SU-DHL-6 (cell line): Measurements from ENCODE around the gene ADRA2A.

Experiments
- H2AFZ ChIP-seq: fragments of 200-600 bp; sonication (generic); 2 replicates; pipeline ENCODE4 v1.6.1; 2014; ENCODE audit warnings: low read depth, mild to moderate bottlenecking, moderate library complexity, mixed read lengths, antibody characterized with exemption, low read length; ENCODE audit not compliant: severe bottlenecking
- H3F3A ChIP-seq: fragments of 200-600 bp; shearing (Covaris generic); 2 replicates; pipeline ENCODE4 v1.6.0; 2016; ENCODE audit warnings: antibody characterized with exemption, mild to moderate bottlenecking; ENCODE audit not compliant: insufficient read depth
- H3K27ac ChIP-seq: fragments of 200-600 bp; sonication (generic); 2 replicates; pipeline ENCODE4 v1.5.1; 2016; ENCODE audit warnings: low read depth, mild to moderate bottlenecking, low read length, moderate library complexity, mixed read lengths
- H3K27me3 ChIP-seq: fragments of 200-600 bp; sonication (generic), shearing (Covaris generic); 2 replicates; pipeline ENCODE4 v1.6.0; 2014; ENCODE audit warnings: mild to moderate bottlenecking, low read length
- H3K36me3 ChIP-seq: fragments of 200-600 bp; sonication (generic); 2 replicates; pipeline ENCODE4 v1.6.1; 2014; ENCODE audit warnings: mild to moderate bottlenecking, low read length, mixed read lengths
- H3K4me2 ChIP-seq: fragments of 300-600, 200-600 bp; shearing (Covaris generic), sonication (generic); 2 replicates; pipeline ENCODE4 v1.6.0; 2014; ENCODE audit warnings: low read length, low read depth, mild to moderate bottlenecking; ENCODE audit not compliant: poor library complexity, severe bottlenecking
- H3K4me3 ChIP-seq: fragments of 200-600 bp; sonication (generic); 2 replicates; pipeline ENCODE4 v1.5.1; 2014; ENCODE audit warnings: antibody characterized with exemption, low read length, mild to moderate bottlenecking, mixed read lengths; ENCODE audit not compliant: insufficient read depth, poor library complexity, severe bottlenecking
- H3K79me2 ChIP-seq: fragments of 200-600 bp; sonication (generic); 2 replicates; pipeline ENCODE4 v1.6.1; 2014; ENCODE audit warnings: mild to moderate bottlenecking, low read length, moderate library complexity; ENCODE audit not compliant: insufficient read depth
- H3K9ac ChIP-seq: fragments of 200-600 bp; sonication (generic); 2 replicates; pipeline ENCODE4 v1.7.0; 2014; ENCODE audit warnings: mild to moderate bottlenecking, low read length
- H3K9me2 ChIP-seq: fragments of 200-600 bp; sonication (generic); replicated peaks from 2 replicates; pipeline ENCODE4 v1.6.1; 2014; ENCODE audit warnings: low read length; ENCODE audit not compliant: insufficient read depth
- H3K9me3 ChIP-seq: fragments of 200-600 bp; sonication (generic); 2 replicates; pipeline ENCODE4 v1.6.1; 2014; ENCODE audit warnings: low read length, mixed read lengths; ENCODE audit not compliant: insufficient read depth
- H4K20me1 ChIP-seq: fragments of 200-600 bp; sonication (generic); 2 replicates; pipeline ENCODE4 v1.6.1; 2014; ENCODE audit warnings: low read depth, mild to moderate bottlenecking, antibody characterized with exemption, low read length, moderate library complexity, mixed read lengths
- EZH2phosphoT487 ChIP-seq: fragments of 200-600 bp; sonication (generic), shearing (Covaris generic); conservative IDR thresholded peaks from 2 replicates; pipeline ENCODE4 v1.6.1; 2018; ENCODE audit warnings: mild to moderate bottlenecking, antibody characterized with exemption, low read length, moderate library complexity, mixed read lengths
- TF ChIP-seq, protein P1 (sequence below): fragments of 200-600 bp; sonication (generic); IDR thresholded peaks from one replicate; pipeline ENCODE4 v1.5.1; 2017; ENCODE audit warnings: antibody characterized with exemption, mild to moderate bottlenecking, low read length, moderate library complexity; ENCODE audit not compliant: insufficient read depth, poor library complexity, severe bottlenecking

Gene ADRA2A

DNA sequence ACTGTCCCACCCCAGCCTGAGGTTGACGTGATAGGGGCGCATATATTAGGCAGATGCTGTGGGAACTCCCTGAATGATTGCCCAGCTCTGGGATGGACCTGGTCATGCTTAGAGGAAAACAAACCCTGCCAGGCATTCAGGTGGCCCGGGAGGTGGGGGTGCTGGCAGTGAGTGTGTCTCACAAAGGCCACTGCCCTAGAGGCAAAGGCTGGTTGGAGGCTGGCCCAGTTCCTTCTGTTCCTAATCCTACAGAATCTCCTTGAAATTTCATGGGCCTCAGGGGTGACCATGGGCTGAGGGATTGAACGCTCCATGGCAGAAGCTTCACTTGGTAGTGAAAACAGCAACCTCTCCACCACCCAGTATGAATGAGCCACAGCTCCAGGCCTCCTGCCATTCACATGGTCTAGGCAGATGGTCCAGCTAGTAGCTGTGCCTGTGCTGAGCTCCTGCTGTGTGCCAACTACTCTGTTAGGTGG lies 25.6 kb downstream of the ADRA2A start:
- H3K27ac ChIP-seq, result no peak overlapping the region
- no peak overlapping the region for H2AFZ ChIP-seq
- no peak overlapping the region for H3K9ac ChIP-seq
- no peaks in the 10 kb centered on the region for H4K20me1 ChIP-seq
- no peaks in the 10 kb centered on the region for H3F3A ChIP-seq
- no peaks in the 10 kb centered on the region for H3K36me3 ChIP-seq
- no peaks in the 10 kb centered on the region; the same call in 1 of the 2 replicates for H3K9me2 ChIP-seq
- H3K79me2 ChIP-seq, result no peaks in the 10 kb centered on the region
- no peak overlapping the region for H3K4me3 ChIP-seq
- H3K27me3 ChIP-seq, result peaks cover 4% of the 10 kb centered on the region; the same call in 1 of the 2 replicates
- H3K9me3 ChIP-seq, result no peaks in the 10 kb centered on the region
- H3K4me2 ChIP-seq, result no peak overlapping the region
- TF ChIP-seq, protein P1, sequence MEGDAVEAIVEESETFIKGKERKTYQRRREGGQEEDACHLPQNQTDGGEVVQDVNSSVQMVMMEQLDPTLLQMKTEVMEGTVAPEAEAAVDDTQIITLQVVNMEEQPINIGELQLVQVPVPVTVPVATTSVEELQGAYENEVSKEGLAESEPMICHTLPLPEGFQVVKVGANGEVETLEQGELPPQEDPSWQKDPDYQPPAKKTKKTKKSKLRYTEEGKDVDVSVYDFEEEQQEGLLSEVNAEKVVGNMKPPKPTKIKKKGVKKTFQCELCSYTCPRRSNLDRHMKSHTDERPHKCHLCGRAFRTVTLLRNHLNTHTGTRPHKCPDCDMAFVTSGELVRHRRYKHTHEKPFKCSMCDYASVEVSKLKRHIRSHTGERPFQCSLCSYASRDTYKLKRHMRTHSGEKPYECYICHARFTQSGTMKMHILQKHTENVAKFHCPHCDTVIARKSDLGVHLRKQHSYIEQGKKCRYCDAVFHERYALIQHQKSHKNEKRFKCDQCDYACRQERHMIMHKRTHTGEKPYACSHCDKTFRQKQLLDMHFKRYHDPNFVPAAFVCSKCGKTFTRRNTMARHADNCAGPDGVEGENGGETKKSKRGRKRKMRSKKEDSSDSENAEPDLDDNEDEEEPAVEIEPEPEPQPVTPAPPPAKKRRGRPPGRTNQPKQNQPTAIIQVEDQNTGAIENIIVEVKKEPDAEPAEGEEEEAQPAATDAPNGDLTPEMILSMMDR, result no peak
- no peak for TF ChIP-seq EZH2phosphoT487

GRCh38 chr10:111103196-111103840 lies 26.5 kb downstream of the ADRA2A start:
- H3K9me2 ChIP-seq, result no peaks in the 10 kb centered on the region; the same call in 1 of the 2 replicates
- H3K36me3 ChIP-seq, result no peaks in the 10 kb centered on the region
- no peak overlapping the region for H3K9ac ChIP-seq
- no peaks in the 10 kb centered on the region for H4K20me1 ChIP-seq
- no peaks in the 10 kb centered on the region for H3K79me2 ChIP-seq
- peaks cover 6% of the 10 kb centered on the region; the same call in 1 of the 2 replicates for H3K27me3 ChIP-seq
- no peak overlapping the region for H2AFZ ChIP-seq
- H3K4me3 ChIP-seq, result no peak overlapping the region
- no peaks in the 10 kb centered on the region for H3F3A ChIP-seq
- no peak for TF ChIP-seq EZH2phosphoT487
- TF ChIP-seq, protein P1, result no peak
- H3K9me3 ChIP-seq, result no peaks in the 10 kb centered on the region
- no peak overlapping the region for H3K4me2 ChIP-seq
- H3K27ac ChIP-seq, result no peak overlapping the region

DNA sequence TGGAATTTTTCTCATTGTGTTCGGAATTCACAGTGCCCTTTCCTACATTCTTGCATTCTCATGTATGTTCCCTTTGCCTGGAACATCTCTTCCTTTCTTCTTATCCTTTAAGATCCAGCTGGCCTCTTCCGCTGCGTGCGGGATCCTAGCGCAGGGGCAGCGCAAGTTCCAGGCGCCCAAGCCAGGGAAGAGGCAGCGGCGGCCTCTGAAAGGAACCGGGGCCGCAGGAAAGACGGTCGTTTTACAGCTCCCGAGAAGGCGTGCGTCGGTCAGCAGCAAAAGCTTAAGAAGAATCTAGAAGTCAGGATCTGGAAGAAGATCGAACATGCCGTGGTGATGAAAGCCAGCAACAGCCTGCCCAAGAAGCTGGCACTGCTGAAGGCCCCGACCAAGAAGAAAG lies 28.0 kb downstream of the ADRA2A start:
- Histone ChIP-seq H2AFZ (no peak overlapping the region), H3K4me2 (no peak overlapping the region), H4K20me1 (no peaks in the 10 kb centered on the region), H3K9me3 (no peaks in the 10 kb centered on the region), H3K79me2 (no peaks in the 10 kb centered on the region), H3F3A (no peaks in the 10 kb centered on the region), H3K9me2 (no peaks in the 10 kb centered on the region; the same call in 1 of the 2 replicates), H3K9ac (no peak overlapping the region), H3K27me3 (peaks cover 6% of the 10 kb centered on the region; the same call in 1 of the 2 replicates), H3K36me3 (no peaks in the 10 kb centered on the region), H3K4me3 (no peak overlapping the region), H3K27ac (no peak overlapping the region)
- TF ChIP-seq EZH2phosphoT487, result no peak
- TF ChIP-seq, protein P1, result no peak
